Measurements from ENCODE around the gene PKHD1.

The PKHD1 gene

DNA sequence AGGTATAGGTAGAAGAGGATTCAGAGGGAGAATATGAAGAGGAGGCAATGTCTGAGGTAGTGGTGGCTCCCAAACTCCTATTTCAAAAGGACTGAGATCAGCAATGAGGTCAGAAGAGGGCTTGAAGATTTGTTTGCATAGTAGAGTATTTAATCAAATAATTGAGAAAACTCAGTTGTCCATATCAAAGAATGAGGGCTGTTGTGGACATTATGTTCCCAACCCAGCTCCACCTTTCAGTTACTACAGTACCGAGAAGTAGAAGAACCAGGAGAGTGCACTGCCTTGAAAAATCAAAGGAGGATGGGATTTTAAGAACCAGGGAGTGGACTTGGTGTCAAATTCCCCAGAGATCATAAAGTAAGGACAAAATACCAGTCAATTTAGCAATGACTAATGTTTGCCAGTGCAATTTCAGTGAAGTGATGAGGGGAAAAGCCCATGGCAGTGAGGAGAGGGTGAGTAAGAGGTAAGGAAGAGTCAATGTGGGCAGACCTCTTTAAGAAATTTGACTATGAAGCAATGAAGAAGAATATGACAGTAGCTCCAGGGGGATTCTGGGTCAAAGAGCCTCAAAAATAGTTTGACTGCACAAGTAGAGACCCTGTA lies 382.4 kb downstream of the PKHD1 start:
- Histone ChIP-seq H3K27me3 (ENCODE audit: control insufficient read depth, insufficient read depth, low read length, poor library complexity, severe bottlenecking) (no peaks in the 10 kb centered on the region), H3K4me3 (ENCODE audit: insufficient read depth, low read depth, low read length) (no peak overlapping the region), H3K36me3 (ENCODE audit: control insufficient read depth, insufficient read depth, low read length) (no peaks in the 10 kb centered on the region), H3K4me1 (ENCODE audit: control insufficient read depth, insufficient read depth, low read length) (no peaks in the 10 kb centered on the region), H3K9me3 (ENCODE audit: control insufficient read depth, low read length) (no peaks in the 10 kb centered on the region), H3K27ac (ENCODE audit: insufficient read depth, low read depth, low read length, poor library complexity, severe bottlenecking) (no peak overlapping the region)
- 100% methylated on average over 1 of the region's 1 CpG for WGBS, 2 experiments

DNA sequence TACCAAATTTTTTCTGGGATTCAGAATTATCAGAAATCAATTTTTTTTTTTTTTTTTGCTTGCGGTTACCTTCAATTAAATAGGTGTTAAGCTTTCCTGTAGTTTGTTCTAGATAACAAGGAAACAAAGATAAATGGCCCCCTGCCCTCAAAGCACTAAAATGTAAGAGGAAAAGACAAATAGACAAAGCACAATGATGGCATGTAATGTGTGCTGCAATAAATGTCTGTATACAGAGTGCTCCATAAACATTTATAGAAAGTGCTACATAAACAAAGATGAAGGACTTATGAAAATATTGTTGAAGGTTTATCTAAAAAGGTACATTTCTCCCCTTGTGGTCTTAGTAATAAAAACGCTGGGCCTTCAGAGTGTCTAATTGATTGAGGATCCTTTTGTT lies 384.6 kb downstream of the PKHD1 start:
- Histone ChIP-seq H3K27me3 (ENCODE audit: control insufficient read depth, insufficient read depth, low read length, poor library complexity, severe bottlenecking) (no peaks in the 10 kb centered on the region), H3K9me3 (ENCODE audit: control insufficient read depth, low read length) (no peaks in the 10 kb centered on the region), H3K4me3 (ENCODE audit: insufficient read depth, low read depth, low read length) (no peak overlapping the region), H3K36me3 (ENCODE audit: control insufficient read depth, insufficient read depth, low read length) (no peaks in the 10 kb centered on the region), H3K27ac (ENCODE audit: insufficient read depth, low read depth, low read length, poor library complexity, severe bottlenecking) (no peak overlapping the region), H3K4me1 (ENCODE audit: control insufficient read depth, insufficient read depth, low read length) (no peaks in the 10 kb centered on the region)
- WGBS, 2 experiments: 83 to 100% methylated on average over 1 of the region's 2 CpGs

DNA sequence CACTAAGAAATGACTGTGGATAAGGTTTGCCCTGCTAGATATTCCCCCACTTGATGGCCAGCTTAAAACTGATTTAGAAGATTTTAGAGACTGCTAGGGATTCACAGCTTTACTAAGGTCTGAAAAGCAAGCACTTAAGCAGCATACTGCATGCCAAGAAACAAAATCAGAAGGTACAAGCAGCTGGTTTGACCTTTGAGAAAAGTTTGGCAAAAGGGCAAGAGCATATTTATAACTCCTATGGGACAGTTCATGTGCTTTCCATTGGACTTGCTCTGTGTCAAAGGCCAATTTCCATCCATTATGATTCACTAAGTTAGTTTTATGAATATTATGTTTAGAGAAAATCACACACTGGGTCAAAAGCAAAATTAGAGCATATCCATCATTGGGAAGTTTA lies 402.8 kb downstream of the PKHD1 start:
- Histone ChIP-seq H3K9me3 (ENCODE audit: control insufficient read depth, low read length) (no peaks in the 10 kb centered on the region), H3K27me3 (ENCODE audit: control insufficient read depth, insufficient read depth, low read length, poor library complexity, severe bottlenecking) (no peaks in the 10 kb centered on the region), H3K27ac (ENCODE audit: insufficient read depth, low read depth, low read length, poor library complexity, severe bottlenecking) (no peak overlapping the region), H3K4me1 (ENCODE audit: control insufficient read depth, insufficient read depth, low read length) (no peaks in the 10 kb centered on the region), H3K36me3 (ENCODE audit: control insufficient read depth, insufficient read depth, low read length) (no peaks in the 10 kb centered on the region), H3K4me3 (ENCODE audit: insufficient read depth, low read depth, low read length) (no peak overlapping the region)

DNA sequence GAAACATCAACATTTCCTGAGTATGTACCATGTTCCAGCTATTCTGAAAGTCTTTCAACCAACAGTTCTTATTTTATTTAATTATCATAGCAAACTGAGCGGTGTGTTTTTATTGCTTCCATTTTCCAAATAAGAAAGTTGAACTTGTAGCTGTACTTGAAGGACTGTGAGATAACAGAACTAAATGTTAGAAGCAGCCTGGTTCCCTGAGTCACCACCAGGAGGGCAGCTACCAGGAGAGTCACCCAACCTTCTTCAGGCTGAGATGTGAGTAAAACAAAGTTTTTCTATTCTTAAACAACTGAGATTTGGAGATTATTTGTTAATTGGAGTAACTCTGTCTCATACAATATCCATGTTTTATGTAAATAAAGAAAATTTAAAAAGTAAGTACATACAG lies 403.4 kb downstream of the PKHD1 start:
- H3K27ac ChIP-seq (ENCODE audit: insufficient read depth, low read depth, low read length, poor library complexity, severe bottlenecking): no peak overlapping the region
- no peak overlapping the region for H3K4me3 ChIP-seq (ENCODE audit: insufficient read depth, low read depth, low read length)
- H3K27me3 ChIP-seq (ENCODE audit: control insufficient read depth, insufficient read depth, low read length, poor library complexity, severe bottlenecking): no peaks in the 10 kb centered on the region
- no peaks in the 10 kb centered on the region for H3K36me3 ChIP-seq (ENCODE audit: control insufficient read depth, insufficient read depth, low read length)
- H3K9me3 ChIP-seq (ENCODE audit: control insufficient read depth, low read length): no peaks in the 10 kb centered on the region
- WGBS, 2 experiments: 86 to 100% methylated on average over 1 of the region's 1 CpG
- no peaks in the 10 kb centered on the region for H3K4me1 ChIP-seq (ENCODE audit: control insufficient read depth, insufficient read depth, low read length)

DNA sequence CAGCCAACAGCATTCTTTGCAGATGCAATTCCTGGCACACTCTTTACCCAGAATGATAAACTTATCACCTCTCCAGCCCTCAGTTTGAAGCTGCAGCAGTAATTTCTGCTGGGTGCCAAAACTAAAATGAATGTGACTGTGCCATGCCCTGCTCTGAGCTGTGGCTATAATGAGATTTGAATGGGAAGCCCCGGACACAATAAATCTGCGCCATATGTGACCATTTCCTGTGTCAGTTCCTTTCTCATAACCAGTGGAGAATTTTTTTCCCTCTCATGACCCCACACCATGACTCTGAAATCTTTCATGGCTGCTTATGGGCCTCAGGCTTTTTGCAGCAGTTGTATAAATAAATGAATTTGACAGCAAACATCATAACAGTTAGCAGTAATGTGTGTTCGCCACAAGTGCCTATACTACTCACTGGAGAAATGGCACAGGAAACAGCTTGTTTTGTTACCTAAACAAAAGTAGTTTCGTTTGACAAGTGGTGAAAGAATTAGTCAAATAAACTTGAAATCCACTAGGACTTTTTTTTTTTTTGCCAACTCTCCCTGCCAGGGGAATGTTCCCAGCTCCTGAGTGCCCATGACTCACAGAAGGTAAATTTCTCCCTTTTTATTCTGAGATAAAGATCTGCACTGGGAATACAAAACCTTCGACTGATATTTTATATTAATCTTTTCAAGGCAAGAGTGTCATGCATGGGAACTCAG lies 408.4 kb downstream of the PKHD1 start:
- H3K9me3 ChIP-seq (ENCODE audit: control insufficient read depth, low read length): no peaks in the 10 kb centered on the region
- no peaks in the 10 kb centered on the region for H3K36me3 ChIP-seq (ENCODE audit: control insufficient read depth, insufficient read depth, low read length)
- 89 to 94% methylated on average over 5 of the region's 5 CpGs for WGBS, 2 experiments
- H3K4me3 ChIP-seq (ENCODE audit: insufficient read depth, low read depth, low read length): no peak overlapping the region
- no peaks in the 10 kb centered on the region for H3K27me3 ChIP-seq (ENCODE audit: control insufficient read depth, insufficient read depth, low read length, poor library complexity, severe bottlenecking)
- peaks cover 7% of the 10 kb centered on the region for H3K4me1 ChIP-seq (ENCODE audit: control insufficient read depth, insufficient read depth, low read length)
- no peak overlapping the region for H3K27ac ChIP-seq (ENCODE audit: insufficient read depth, low read depth, low read length, poor library complexity, severe bottlenecking)

DNA sequence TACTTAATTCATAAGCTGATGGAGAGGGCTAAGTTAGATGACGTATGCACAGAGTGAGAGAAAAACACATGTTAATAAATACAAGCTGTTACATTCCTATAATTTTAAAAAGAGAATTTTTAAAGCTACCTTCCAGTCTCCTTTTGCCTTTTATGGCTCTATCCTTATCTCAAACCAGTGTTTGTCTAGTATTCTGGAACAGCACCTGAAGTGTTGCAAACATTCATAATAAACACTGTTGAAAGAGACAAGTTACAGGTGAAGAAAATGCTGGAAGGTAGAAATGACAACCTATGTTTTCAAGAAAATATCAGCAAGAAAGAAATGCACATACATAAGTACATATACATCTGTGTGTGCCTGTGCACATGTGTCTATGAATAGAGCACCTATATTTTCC lies 409.1 kb downstream of the PKHD1 start:
- Histone ChIP-seq H3K4me1 (ENCODE audit: control insufficient read depth, insufficient read depth, low read length) (peaks cover 7% of the 10 kb centered on the region), H3K4me3 (ENCODE audit: insufficient read depth, low read depth, low read length) (no peak overlapping the region), H3K9me3 (ENCODE audit: control insufficient read depth, low read length) (no peaks in the 10 kb centered on the region), H3K27me3 (ENCODE audit: control insufficient read depth, insufficient read depth, low read length, poor library complexity, severe bottlenecking) (no peaks in the 10 kb centered on the region), H3K36me3 (ENCODE audit: control insufficient read depth, insufficient read depth, low read length) (no peaks in the 10 kb centered on the region), H3K27ac (ENCODE audit: insufficient read depth, low read depth, low read length, poor library complexity, severe bottlenecking) (no peak overlapping the region)
- no CpG with 5 or more reads among the region's 1 CpG for WGBS, 2 experiments

DNA sequence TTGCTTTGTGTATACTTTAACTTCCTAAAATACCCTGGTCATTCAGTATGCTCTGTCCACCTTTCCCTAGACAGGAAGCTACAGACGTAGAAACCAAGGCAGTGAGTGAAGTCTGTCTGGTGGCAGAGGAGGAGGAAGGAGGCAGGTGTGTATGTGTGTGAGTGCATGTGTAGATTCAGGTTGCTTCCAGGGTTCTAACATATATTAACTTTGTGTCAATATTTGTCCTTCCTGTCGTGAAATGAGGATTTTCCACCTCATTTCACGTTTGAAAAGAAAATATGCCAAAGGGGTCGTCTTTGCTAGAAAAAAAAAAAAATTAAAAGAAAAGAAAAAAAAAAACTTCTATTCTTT lies 411.5 kb downstream of the PKHD1 start:
- Histone ChIP-seq H3K27me3 (ENCODE audit: control insufficient read depth, insufficient read depth, low read length, poor library complexity, severe bottlenecking) (no peaks in the 10 kb centered on the region), H3K27ac (ENCODE audit: insufficient read depth, low read depth, low read length, poor library complexity, severe bottlenecking) (no peak overlapping the region), H3K4me1 (ENCODE audit: control insufficient read depth, insufficient read depth, low read length) (peaks cover 7% of the 10 kb centered on the region), H3K9me3 (ENCODE audit: control insufficient read depth, low read length) (no peaks in the 10 kb centered on the region), H3K4me3 (ENCODE audit: insufficient read depth, low read depth, low read length) (no peak overlapping the region), H3K36me3 (ENCODE audit: control insufficient read depth, insufficient read depth, low read length) (no peaks in the 10 kb centered on the region)
- 92 to 100% methylated on average over 1 of the region's 4 CpGs for WGBS, 2 experiments

DNA sequence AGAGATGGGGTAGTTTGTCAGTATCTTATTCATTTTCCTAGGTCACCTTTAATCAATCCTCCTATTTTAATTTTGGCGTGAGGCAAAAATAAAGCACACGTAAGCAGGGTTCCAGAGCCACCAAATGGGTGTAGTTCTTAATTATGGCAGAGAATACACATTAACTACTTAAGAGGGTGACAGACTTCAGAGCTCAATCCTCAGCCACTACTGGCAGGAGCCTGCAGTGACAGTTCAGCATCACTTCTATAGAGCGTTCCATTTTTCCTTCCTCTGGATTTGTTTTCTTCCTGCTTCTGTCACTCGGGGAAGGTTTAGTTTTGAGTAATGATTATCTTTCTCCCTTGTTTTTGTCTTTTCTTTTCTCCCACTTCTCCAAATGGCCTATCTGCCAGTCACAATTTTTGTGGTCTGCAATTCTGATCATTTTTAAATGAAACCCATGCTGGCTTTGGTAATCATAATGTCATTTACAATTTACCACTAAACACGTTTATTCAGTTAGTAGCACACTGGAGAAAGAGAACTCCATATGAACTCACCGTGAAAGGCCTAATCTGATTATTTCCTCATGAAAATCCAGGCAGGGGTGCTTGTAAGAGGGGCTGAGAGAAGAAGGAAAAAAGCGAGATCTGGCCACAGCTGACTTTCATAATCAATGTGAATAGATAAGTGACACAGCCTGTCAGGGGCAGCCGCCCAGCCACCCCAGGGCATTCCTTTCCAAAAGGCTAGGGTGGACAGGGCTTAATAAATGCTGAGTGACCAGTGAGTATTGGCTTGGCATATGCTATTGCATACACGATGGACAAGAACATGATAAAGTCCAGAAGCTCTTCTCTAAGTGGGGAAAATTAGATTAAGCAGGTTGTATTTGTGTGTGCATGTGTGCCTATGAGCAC lies 412.1 kb downstream of the PKHD1 start:
- H3K4me3 ChIP-seq (ENCODE audit: insufficient read depth, low read depth, low read length): no peak overlapping the region
- no peaks in the 10 kb centered on the region for H3K27me3 ChIP-seq (ENCODE audit: control insufficient read depth, insufficient read depth, low read length, poor library complexity, severe bottlenecking)
- 81 to 83% methylated on average over 8 to 9 of the region's 9 CpGs for WGBS, 2 experiments
- peaks cover 7% of the 10 kb centered on the region for H3K4me1 ChIP-seq (ENCODE audit: control insufficient read depth, insufficient read depth, low read length)
- H3K9me3 ChIP-seq (ENCODE audit: control insufficient read depth, low read length): no peaks in the 10 kb centered on the region
- no peaks in the 10 kb centered on the region for H3K36me3 ChIP-seq (ENCODE audit: control insufficient read depth, insufficient read depth, low read length)
- H3K27ac ChIP-seq (ENCODE audit: insufficient read depth, low read depth, low read length, poor library complexity, severe bottlenecking): no peak overlapping the region

DNA sequence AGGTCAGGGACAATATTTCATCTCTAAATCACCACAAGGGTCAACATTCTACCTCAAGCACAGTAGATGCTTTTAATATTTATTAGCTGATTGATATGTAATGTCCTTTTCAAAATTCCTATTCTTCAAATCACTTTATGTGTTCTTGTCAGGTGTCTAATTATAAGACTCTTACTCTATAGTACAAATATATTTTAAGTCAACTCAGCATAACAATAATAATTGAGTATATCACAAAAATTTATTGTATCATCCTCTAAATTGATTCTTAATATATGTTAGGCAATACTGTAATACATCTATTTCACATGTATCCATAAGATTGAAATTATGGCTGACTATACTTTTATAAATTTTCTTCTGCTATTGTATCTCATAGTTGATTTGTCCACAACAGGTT lies 423.9 kb downstream of the PKHD1 start:
- no peaks in the 10 kb centered on the region for H3K9me3 ChIP-seq (ENCODE audit: control insufficient read depth, low read length)
- H3K36me3 ChIP-seq (ENCODE audit: control insufficient read depth, insufficient read depth, low read length): no peaks in the 10 kb centered on the region
- H3K4me1 ChIP-seq (ENCODE audit: control insufficient read depth, insufficient read depth, low read length): no peaks in the 10 kb centered on the region
- H3K27me3 ChIP-seq (ENCODE audit: control insufficient read depth, insufficient read depth, low read length, poor library complexity, severe bottlenecking): no peaks in the 10 kb centered on the region
- no peak overlapping the region for H3K27ac ChIP-seq (ENCODE audit: insufficient read depth, low read depth, low read length, poor library complexity, severe bottlenecking)
- H3K4me3 ChIP-seq (ENCODE audit: insufficient read depth, low read depth, low read length): no peak overlapping the region

DNA sequence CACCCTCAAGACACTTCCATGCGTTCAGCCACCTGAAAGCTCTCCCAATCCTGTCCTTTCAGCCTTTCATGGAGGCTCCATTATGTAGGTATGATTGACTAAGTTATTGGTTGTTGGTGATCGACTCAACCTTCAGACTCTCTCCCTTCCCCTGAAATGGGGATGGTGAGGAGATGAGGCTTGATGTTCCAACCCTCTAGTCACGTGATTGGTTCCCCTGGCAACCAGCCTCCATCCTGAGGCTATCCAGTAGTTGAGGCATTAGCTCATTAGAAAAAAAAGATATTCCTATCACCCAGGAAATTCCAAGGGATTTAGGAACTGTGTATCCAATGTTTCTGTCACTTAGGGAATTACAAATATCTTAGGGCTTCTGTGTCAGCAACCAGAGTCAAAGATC lies 426.6 kb downstream of the PKHD1 start:
- whole genome bisulfite sequencing, 2 experiments: 92 to 96% methylated on average over 3 of the region's 3 CpGs

More for the DNA sequence above, 426.6 kb downstream of the PKHD1 start:
- no peaks in the 10 kb centered on the region for H3K9me3 ChIP-seq (ENCODE audit: control insufficient read depth, low read length)
- H3K4me3 ChIP-seq (ENCODE audit: insufficient read depth, low read depth, low read length): no peak overlapping the region
- H3K27ac ChIP-seq (ENCODE audit: insufficient read depth, low read depth, low read length, poor library complexity, severe bottlenecking): no peak overlapping the region
- H3K36me3 ChIP-seq (ENCODE audit: control insufficient read depth, insufficient read depth, low read length): no peaks in the 10 kb centered on the region
- H3K4me1 ChIP-seq (ENCODE audit: control insufficient read depth, insufficient read depth, low read length): no peaks in the 10 kb centered on the region
- H3K27me3 ChIP-seq (ENCODE audit: control insufficient read depth, insufficient read depth, low read length, poor library complexity, severe bottlenecking): no peaks in the 10 kb centered on the region
